HG03521 (cell line): ENCODE measurements around the gene SNX10.
A peak's percentile ranks its signal among the peaks of the same experiment; 100 is the strongest.
"Not testable (repeated sequence)": the region's sequence is repeated elsewhere in the genome, so short reads cannot be mapped to it uniquely, and the experiment has no call there.

Source experiments
- ATAC-seq: cut with Tn5 transposase; IDR thresholded peaks from one replicate; pipeline ENCODE4 v1.9.1; 2021; ENCODE audit warnings: mild to moderate bottlenecking, moderate library complexity; ENCODE audit not compliant: unreplicated experiment

Gene SNX10

GRCh38 chr7:26291699-26292538, at the start of gene SNX10:
SNX10 (plus strand) TSS chr7:26291862; CDS start chr7:26346443, 54,581 bp downstream.
- peak; percentile 84 for ATAC-seq

- ATAC-seq: no peak
Measured at GRCh38 chr7:26245150-26245549, 46.5 kb upstream of the SNX10 start.

- no peak for ATAC-seq
Measured at GRCh38 chr7:26250239-26250638, 41.4 kb upstream of the SNX10 start.

GRCh38 chr7:26261866-26262265, 29.8 kb upstream of the SNX10 start:
- not testable (repeated sequence) for ATAC-seq

- no peak for ATAC-seq
Measured at GRCh38 chr7:26265065-26265464, 26.6 kb upstream of the SNX10 start.

GRCh38 chr7:26265499-26266075, 26.1 kb upstream of the SNX10 start:
- ATAC-seq: no peak

- ATAC-seq: no peak
Measured at GRCh38 chr7:26267601-26268166, 24.0 kb upstream of the SNX10 start.

GRCh38 chr7:26275213-26275612, 16.4 kb upstream of the SNX10 start:
- no peak for ATAC-seq

GRCh38 chr7:26278770-26279169, 12.9 kb upstream of the SNX10 start:
- ATAC-seq: no peak

GRCh38 chr7:26279405-26279804, 12.3 kb upstream of the SNX10 start:
- ATAC-seq: no peak

GRCh38 chr7:26280097-26280496, 11.6 kb upstream of the SNX10 start:
- no peak for ATAC-seq

GRCh38 chr7:26280723-26281122, 10.9 kb upstream of the SNX10 start:
- ATAC-seq: no peak

- ATAC-seq: no peak
Measured at GRCh38 chr7:26284477-26284876, 7.2 kb upstream of the SNX10 start.

- no peak for ATAC-seq
Measured at GRCh38 chr7:26284995-26285632, 6.5 kb upstream of the SNX10 start.

GRCh38 chr7:26286157-26286556, 5.5 kb upstream of the SNX10 start:
- no peak for ATAC-seq

GRCh38 chr7:26288126-26288525, 3.5 kb upstream of the SNX10 start:
- not testable (repeated sequence) for ATAC-seq

- ATAC-seq: no peak
Measured at GRCh38 chr7:26291251-26291650, 411 bp upstream of the SNX10 start.

- ATAC-seq: no peak
Measured at GRCh38 chr7:26292768-26293560, 1.3 kb downstream of the SNX10 start.

- peak; percentile 41 for ATAC-seq
Measured at GRCh38 chr7:26293569-26294308, 2.1 kb downstream of the SNX10 start.

GRCh38 chr7:26295015-26295414, 3.4 kb downstream of the SNX10 start:
- ATAC-seq: no peak
